HG02840 (cell line): ENCODE data around the gene CARM1.
"Not testable (repeated sequence)": the region's sequence is repeated elsewhere in the genome, so short reads cannot be mapped to it uniquely, and the experiment has no call there.

ENCODE experiments used
- ATAC-seq: cut with Tn5 transposase; IDR thresholded peaks from one replicate; pipeline ENCODE4 v1.9.1; 2021; ENCODE audit warnings: mild to moderate bottlenecking, moderate library complexity, moderate number of reproducible peaks; ENCODE audit not compliant: unreplicated experiment, low FRiP score

The CARM1 gene

GRCh38 chr19:10871711-10872545 is 575 bp downstream of the CARM1 start:
- ATAC-seq = no peak

- ATAC-seq = no peak
These were observed 1.3 kb downstream of the CARM1 start for GRCh38 chr19:10872546-10873107.

- ATAC-seq = no peak
These were observed 2.7 kb downstream of the CARM1 start for GRCh38 chr19:10874024-10874423.

GRCh38 chr19:10876459-10877240 is 5.3 kb downstream of the CARM1 start:
- peak; percentile 54 for ATAC-seq

GRCh38 chr19:10877608-10878007 is 6.3 kb downstream of the CARM1 start:
- not testable (repeated sequence) for ATAC-seq

GRCh38 chr19:10878253-10878652 is 6.9 kb downstream of the CARM1 start:
- ATAC-seq = no peak

GRCh38 chr19:10881403-10882107 is 10.2 kb downstream of the CARM1 start:
- ATAC-seq = no peak

GRCh38 chr19:10882108-10882457 is 10.7 kb downstream of the CARM1 start:
- no peak for ATAC-seq

- ATAC-seq = no peak
These were observed 12.9 kb downstream of the CARM1 start for GRCh38 chr19:10884274-10884673.

- ATAC-seq = no peak
These were observed 14.1 kb downstream of the CARM1 start for GRCh38 chr19:10885201-10886169.

- ATAC-seq = no peak
These were observed 16.4 kb downstream of the CARM1 start for GRCh38 chr19:10887616-10888367.

- ATAC-seq = no peak
These were observed 17.1 kb downstream of the CARM1 start for GRCh38 chr19:10888421-10888866.

- ATAC-seq = no peak
These were observed 18.5 kb downstream of the CARM1 start for GRCh38 chr19:10889880-10890279.

GRCh38 chr19:10891405-10892086 is 20.2 kb downstream of the CARM1 start:
- no peak for ATAC-seq

GRCh38 chr19:10892256-10892655 is 20.9 kb downstream of the CARM1 start:
- ATAC-seq = no peak

- ATAC-seq = no peak
These were observed 23.5 kb downstream of the CARM1 start for GRCh38 chr19:10894911-10895213.

- no peak for ATAC-seq
These were observed 24.0 kb downstream of the CARM1 start for GRCh38 chr19:10895363-10895762.

- no peak for ATAC-seq
These were observed 24.6 kb downstream of the CARM1 start for GRCh38 chr19:10895920-10896319.
